ENCODE data around the gene LRRC71.

DNA sequence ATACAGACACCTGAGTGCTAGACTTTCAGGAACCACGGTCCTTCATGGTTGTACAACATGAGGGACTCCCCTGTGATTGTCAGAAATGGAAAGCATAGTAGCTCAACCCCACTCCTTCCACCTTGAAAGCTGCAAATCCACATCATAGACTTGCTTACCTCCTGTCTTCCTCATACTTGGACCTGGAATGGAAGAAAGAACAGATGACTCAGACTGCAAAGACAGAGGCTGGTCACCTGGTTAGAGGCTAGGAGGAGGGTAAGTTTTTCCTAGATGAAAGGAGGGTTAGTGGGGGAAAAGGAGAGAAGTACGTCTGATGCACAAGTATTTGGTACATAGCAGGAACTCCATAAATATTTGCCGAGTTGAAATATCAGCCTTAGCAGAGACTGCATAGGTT lies 37.2 kb downstream of the LRRC71 start:
- TF ChIP-seq, protein P1, sequence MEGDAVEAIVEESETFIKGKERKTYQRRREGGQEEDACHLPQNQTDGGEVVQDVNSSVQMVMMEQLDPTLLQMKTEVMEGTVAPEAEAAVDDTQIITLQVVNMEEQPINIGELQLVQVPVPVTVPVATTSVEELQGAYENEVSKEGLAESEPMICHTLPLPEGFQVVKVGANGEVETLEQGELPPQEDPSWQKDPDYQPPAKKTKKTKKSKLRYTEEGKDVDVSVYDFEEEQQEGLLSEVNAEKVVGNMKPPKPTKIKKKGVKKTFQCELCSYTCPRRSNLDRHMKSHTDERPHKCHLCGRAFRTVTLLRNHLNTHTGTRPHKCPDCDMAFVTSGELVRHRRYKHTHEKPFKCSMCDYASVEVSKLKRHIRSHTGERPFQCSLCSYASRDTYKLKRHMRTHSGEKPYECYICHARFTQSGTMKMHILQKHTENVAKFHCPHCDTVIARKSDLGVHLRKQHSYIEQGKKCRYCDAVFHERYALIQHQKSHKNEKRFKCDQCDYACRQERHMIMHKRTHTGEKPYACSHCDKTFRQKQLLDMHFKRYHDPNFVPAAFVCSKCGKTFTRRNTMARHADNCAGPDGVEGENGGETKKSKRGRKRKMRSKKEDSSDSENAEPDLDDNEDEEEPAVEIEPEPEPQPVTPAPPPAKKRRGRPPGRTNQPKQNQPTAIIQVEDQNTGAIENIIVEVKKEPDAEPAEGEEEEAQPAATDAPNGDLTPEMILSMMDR (IDR thresholded peaks at IDR 0.05): no peak
- TF ChIP-seq ZFX (IDR thresholded peaks at IDR 0.05; ENCODE audit: borderline replicate concordance): no peak

Data from 22Rv1 (cell line).